Urinary bladder (tissue), 4 donors: ENCODE data around the gene PHETA1. TPM values are rescaled to one million over a fixed set of nuclear protein-coding genes. Genes with fewer than 3 reads are reported as not detected.

Source experiments
- DNase-seq: peaks from one replicate; pipeline ENCODE4 v3.0.0-alpha.2; 2015; ENCODE audit errors: extremely low spot score
- H3K27ac ChIP-seq: one replicate; pipeline ENCODE4 v1.5.1; 2013; ENCODE audit warnings: low read depth, mild to moderate bottlenecking, moderate library complexity
- H3K36me3 ChIP-seq: one replicate; pipeline ENCODE4 v1.6.1; 2013; ENCODE audit warnings: mild to moderate bottlenecking, moderate library complexity; ENCODE audit not compliant: insufficient read depth
- H3K4me1 ChIP-seq: one replicate; pipeline ENCODE4 v1.6.1; 2013; ENCODE audit warnings: mild to moderate bottlenecking, moderate library complexity; ENCODE audit not compliant: insufficient read depth
- H3K4me3 ChIP-seq: one replicate; pipeline ENCODE4 v1.5.1; 2013; ENCODE audit warnings: low read depth, low read length
- WGBS: extraction: QIAGEN DNeasy Blood & Tissue Kit; methylation state at CpG from one replicate; pipeline ENCODE4 v1.1.7; 2013; 5-methylcytosine and 5-hydroxymethylcytosine counted together
- polyA plus RNA-seq: library from polyadenylated mRNA; stranded (reverse); fragments of 200-250 nt; gene quantifications from one replicate; pipeline ENCODE4 v1.2.3, GENCODE V29; 2013
- total RNA-seq: library from RNA; depleted of rRNA; stranded (reverse); fragments of >200 nt; gene quantifications from one replicate; pipeline ENCODE4 v1.2.3, GENCODE V29; 2014
- donor health status: healthy with polysubstance abuse.
- donor health status: healthy.

PHETA1 gene
- total and polyA plus RNA-seq, 2 donors = 2.5 to 9.8 TPM

- no peak overlapping the region for H3K4me3 ChIP-seq
- WGBS = 75% methylated on average over 9 of the region's 9 CpGs
- no peaks in the 10 kb centered on the region for H3K36me3 ChIP-seq
- no peaks in the 10 kb centered on the region for H3K4me1 ChIP-seq
- H3K27ac ChIP-seq = no peak overlapping the region
- no peak for DNase-seq
Observed at GRCh38 chr12:111355201-111355925, 13.5 kb downstream of the PHETA1 start.

DNA sequence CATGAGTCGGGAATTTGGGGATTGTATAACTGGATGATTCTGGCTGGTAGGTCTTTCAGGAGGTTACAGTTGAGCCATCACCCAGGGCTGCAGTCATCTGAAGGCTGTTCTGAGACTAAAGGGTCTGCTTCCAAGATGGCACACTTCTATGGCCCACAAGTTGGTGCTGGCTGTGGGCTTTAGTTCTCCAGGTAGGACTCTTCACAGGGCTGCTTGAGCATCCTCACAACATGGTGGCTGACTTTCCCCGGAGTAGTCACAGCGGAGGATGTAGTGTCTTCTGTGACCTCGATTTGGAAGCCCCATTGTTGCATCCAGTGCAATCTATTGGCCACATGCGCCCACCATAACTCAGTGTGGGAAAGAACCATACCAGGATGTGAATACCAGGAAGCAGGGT is 14.4 kb downstream of the PHETA1 start:
- 89% methylated on average over 5 of the region's 5 CpGs for WGBS
- Histone ChIP-seq H3K4me3 (no peak overlapping the region), H3K27ac (no peak overlapping the region), H3K36me3 (no peaks in the 10 kb centered on the region), H3K4me1 (no peaks in the 10 kb centered on the region)
- no peak for DNase-seq

DNA sequence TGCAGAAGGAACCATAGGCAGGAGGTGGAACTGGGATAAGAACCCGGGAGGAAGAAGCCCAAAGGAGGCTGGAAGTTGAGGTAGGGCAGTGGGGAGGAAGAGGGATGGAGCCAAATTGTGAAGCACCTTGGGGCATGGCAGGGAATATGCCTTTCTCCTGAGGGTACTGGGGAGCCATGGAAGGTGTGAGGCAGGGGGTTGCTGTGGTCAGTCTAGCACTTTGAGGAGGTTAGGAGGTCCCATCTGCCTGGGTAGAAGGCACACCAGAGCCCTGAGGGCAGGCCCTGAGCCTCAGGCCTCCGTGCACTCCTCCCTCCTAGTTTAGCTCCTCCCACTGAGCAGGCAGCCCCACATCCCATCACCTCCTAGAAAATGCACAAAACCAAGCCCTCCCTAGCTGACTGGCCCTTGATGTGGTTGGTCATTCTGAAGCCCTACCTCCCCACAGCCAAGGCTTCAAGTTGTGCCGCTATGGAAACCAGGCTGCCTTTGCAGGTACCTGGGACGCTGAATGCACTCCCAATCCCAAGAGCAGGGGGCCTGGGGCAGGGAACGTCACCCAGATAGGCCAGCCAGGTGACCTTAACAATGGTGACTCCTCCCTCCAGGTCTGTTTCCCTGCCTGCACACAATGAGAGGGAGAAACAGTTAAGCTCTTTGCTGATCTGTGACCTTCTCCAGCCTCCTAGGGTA is 15.1 kb downstream of the PHETA1 start:
- Histone ChIP-seq H3K4me3 (no peak overlapping the region), H3K27ac (no peak overlapping the region), H3K36me3 (no peaks in the 10 kb centered on the region), H3K4me1 (no peaks in the 10 kb centered on the region)
- 73% methylated on average over 5 of the region's 5 CpGs for WGBS
- DNase-seq = no peak

- H3K4me3 ChIP-seq = no peak overlapping the region
- no peak for DNase-seq
- 79% methylated on average over 7 of the region's 7 CpGs for WGBS
- no peaks in the 10 kb centered on the region for H3K36me3 ChIP-seq
- no peaks in the 10 kb centered on the region for H3K4me1 ChIP-seq
- H3K27ac ChIP-seq = no peak overlapping the region
Observed at GRCh38 chr12:111353026-111353425, 15.9 kb downstream of the PHETA1 start.

DNA sequence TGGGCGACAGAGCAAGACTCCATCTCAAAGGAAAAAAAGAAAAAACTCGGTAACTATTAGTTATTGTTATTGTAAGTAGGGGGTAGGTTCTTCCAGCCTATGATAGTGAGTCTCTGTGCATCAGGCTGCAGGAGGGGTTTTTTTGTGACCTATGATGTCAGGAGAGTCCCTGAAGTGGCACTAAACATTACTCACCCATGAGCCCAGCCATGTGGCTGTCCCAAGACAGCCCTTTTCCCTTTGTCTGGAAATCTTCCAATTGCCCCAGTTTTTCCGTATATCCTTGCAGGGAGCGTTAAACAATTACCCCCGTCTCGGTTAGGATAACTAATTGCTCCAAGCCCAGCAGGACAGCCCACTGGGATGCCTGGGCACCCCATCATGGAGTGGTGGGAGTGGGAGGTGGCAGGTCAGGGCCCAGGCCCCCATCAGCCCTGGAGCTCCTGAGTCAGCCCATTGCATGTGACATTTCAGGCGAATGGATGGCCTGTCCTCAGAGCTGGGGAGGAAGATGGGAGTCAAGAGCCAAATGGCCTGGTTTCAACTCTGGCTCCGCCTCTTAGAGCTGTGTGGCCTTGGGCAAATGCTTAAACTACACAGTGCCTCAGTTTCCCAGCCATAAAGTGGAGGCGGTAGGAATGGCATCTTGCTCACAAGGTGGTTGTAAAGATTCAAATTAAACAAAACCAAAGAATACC is 16.4 kb downstream of the PHETA1 start:
- H3K4me1 ChIP-seq = no peaks in the 10 kb centered on the region
- WGBS = 68% methylated on average over 9 of the region's 9 CpGs
- H3K36me3 ChIP-seq = no peaks in the 10 kb centered on the region
- H3K4me3 ChIP-seq = no peak overlapping the region
- no peak overlapping the region for H3K27ac ChIP-seq
- DNase-seq = no peak

GRCh38 chr12:111351026-111351425 is 17.9 kb downstream of the PHETA1 start:
- no peak for DNase-seq
- WGBS = 82% methylated on average over 2 of the region's 2 CpGs
- Histone ChIP-seq H3K36me3 (no peaks in the 10 kb centered on the region), H3K27ac (no peak overlapping the region), H3K4me1 (no peaks in the 10 kb centered on the region), H3K4me3 (no peak overlapping the region)

DNA sequence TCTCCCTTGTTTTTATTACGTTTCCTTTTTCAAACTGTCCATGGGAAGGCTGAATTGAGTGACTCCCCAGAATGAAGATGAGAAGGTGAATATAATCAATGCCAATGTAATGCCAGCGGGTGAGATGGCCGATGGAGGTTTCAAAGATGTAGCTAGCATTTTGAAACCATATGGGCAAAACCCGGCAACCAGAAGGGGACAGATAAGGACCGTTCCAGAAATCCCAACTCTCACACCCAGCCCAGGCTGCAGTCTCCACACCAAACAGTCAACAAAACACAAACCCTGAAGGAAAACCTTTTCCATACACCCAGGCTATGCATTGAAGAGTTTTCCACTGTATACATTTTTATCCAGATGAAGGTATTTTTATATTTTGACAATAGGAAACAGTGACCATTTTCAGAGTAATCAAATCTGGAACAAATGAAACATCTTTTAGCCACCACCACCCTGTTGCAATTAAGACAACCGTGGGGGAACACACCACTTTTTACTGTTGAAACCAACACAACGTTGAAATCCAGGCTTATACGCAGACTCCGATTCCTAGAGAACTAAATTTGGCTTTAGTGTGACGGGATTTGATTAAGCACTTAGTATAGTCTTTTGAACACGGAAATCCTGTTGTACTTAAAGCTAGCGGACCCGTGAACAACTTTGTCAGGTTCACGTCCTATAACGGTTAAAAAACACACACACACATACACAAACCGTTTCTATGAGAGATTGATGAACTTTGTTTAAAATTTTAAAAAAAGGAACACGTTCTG is 19.0 kb downstream of the PHETA1 start:
- no peak overlapping the region for H3K4me3 ChIP-seq
- DNase-seq = no peak
- no peak overlapping the region for H3K27ac ChIP-seq
- no peaks in the 10 kb centered on the region for H3K36me3 ChIP-seq
- WGBS = 89% methylated on average over 17 of the region's 17 CpGs
- no peaks in the 10 kb centered on the region for H3K4me1 ChIP-seq

DNA sequence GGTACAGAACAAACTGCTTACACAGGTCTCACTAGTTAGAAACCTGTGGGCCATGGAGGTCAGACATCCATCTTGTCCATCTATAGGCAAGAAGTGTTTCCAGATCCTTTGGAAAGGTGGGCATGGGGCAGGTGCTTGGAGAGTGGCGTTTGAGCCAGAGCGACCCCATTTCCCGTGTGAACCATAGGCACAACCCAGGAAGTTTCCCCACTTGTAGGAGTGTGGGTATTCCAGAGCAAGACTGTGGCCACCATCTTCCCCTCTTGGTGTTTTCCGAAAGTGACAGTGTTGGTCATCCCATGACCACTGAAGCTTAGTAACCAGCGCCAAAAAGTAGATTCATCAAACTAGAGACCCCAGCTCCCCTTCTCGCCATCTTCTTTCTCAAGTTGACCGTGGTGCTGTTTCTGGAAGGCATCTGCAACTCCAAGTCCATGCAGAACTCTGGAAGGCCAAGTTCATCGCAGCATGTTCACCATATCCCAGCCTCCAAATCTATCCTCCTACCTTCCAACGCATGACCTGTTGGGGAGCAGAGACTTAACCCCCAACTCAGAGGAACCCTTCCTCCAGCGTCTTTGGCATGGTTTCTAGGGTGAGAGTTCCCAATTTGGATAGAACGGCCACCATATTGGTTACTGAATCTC is 19.7 kb downstream of the PHETA1 start:
- 91% methylated on average over 11 of the region's 11 CpGs for WGBS
- H3K27ac ChIP-seq = no peak overlapping the region
- H3K4me1 ChIP-seq = no peaks in the 10 kb centered on the region
- no peaks in the 10 kb centered on the region for H3K36me3 ChIP-seq
- no peak for DNase-seq
- H3K4me3 ChIP-seq = no peak overlapping the region

DNA sequence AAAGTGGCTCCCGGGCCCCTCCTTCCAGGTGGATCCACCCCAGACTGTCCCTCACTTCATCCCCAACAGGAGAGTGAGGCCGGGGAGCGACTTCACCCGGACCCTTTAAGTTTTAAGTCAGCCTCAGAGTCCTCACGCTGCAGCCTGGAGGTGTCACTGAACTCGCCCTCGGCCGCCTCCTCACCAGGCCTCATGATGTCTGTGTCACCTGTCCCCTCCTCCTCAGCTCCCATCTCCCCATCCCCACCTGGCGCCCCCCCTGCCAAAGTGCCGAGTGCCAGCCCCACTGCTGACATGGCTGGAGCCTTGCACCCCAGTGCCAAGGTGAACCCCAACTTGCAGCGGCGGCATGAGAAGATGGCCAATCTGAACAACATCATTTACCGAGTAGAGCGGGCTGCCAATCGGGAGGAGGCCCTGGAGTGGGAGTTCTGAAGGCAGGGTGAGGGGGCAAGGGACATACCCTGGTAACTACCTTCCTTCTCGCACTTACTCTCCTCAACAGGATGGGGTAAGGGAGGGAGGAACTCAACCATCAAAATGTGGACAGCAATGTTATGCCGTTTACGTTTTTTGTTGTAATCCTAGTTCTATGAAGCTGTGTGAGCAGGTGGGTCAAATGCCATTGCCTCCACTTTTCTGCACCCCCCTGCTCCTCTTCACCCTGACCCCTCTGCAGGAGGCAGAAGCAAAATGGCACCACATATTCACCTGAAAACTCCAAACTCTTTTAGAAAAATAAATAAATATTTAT is 20.8 kb downstream of the PHETA1 start:
- no peak for DNase-seq
- Histone ChIP-seq H3K4me3 (no peak overlapping the region), H3K4me1 (no peaks in the 10 kb centered on the region), H3K27ac (no peak overlapping the region), H3K36me3 (no peaks in the 10 kb centered on the region)
- 96% methylated on average over 18 of the region's 18 CpGs for WGBS

DNA sequence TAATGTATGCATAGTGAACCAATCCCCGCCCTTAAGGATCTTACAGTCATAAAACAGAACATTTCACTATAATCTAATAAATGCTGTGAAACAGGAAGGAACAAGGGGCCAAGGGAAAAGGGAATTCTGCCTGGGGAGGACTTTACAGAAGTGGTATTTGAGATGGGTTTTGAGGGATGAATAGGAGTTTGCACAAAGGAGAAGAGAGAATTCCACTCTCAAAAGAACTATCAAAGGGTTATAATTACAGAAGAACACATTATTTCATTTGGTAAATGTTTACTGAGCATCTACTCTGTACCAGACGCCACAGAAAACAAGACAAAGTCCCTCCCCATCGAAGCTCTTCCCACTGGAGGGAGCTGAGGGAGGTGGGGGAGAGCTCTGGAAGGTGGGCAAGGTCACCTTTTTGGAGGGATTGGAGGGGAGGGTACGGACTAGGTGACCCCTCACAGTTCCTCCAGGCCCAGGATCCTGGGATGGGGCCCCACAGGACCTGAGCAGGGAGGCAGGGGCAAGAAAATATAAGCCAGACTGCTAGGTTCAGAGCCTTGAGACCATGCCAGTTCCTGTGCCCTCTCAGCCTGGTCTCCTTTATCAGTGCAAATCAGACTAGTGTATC is 24.5 kb downstream of the PHETA1 start:
- no peaks in the 10 kb centered on the region for H3K36me3 ChIP-seq
- H3K27ac ChIP-seq = no peak overlapping the region
- no peaks in the 10 kb centered on the region for H3K4me1 ChIP-seq
- 83% methylated on average over 4 of the region's 4 CpGs for WGBS
- H3K4me3 ChIP-seq = no peak overlapping the region
- no peak for DNase-seq

DNA sequence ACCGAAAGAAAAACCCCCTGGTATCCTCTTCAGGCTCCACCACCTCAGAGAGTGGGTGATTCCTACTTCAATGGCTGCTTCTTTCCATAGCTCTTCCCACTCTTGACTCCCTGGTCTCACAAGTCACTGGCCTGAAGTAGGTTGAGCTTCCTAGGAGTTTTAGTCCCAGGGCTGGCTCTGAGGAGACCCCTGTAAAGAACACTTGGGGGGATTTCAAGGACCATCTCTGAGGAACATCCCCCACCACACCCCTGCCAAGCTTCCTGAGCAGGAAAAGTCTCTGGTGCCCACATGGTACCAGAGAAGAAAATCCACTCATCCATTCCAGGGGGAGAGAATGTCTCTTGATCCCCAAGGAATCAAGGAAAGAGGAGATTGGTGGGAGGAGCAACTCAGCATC is 25.7 kb downstream of the PHETA1 start:
- no peaks in the 10 kb centered on the region for H3K4me1 ChIP-seq
- WGBS = 83% methylated on average over 1 of the region's 1 CpG
- no peaks in the 10 kb centered on the region for H3K36me3 ChIP-seq
- no peak overlapping the region for H3K4me3 ChIP-seq
- no peak for DNase-seq
- H3K27ac ChIP-seq = no peak overlapping the region

GRCh38 chr12:111342376-111342775 is 26.5 kb downstream of the PHETA1 start:
- no peaks in the 10 kb centered on the region for H3K36me3 ChIP-seq
- WGBS = 91% methylated on average over 8 of the region's 8 CpGs
- H3K27ac ChIP-seq = no peak overlapping the region
- no peaks in the 10 kb centered on the region for H3K4me1 ChIP-seq
- no peak for DNase-seq
- H3K4me3 ChIP-seq = no peak overlapping the region
